Osteoblast (primary cell): Measurements from ENCODE around the gene KIF25. TPM values are rescaled to one million over a fixed set of nuclear protein-coding genes. Genes with fewer than 3 reads are reported as not detected.

ENCODE experiments used
- DNase-seq: peaks from one replicate; pipeline ENCODE4 v3.0.0; 2011; ENCODE audit warnings: low spot score, mixed read lengths; ENCODE audit not compliant: insufficient read length; ENCODE audit errors: missing footprints
- H2AFZ ChIP-seq: 2 replicates; pipeline ENCODE4 v1.6.0; 2011; ENCODE audit warnings: mild to moderate bottlenecking, low read length
- H3K27ac ChIP-seq: 2 replicates; pipeline ENCODE4 v1.5.1; 2011; ENCODE audit warnings: mild to moderate bottlenecking, low read depth, low read length, moderate library complexity
- H3K27me3 ChIP-seq: 2 replicates; pipeline ENCODE4 v1.6.0; 2012; ENCODE audit warnings: mild to moderate bottlenecking, control low read depth, inconsistent platforms, low read length, moderate library complexity; ENCODE audit not compliant: insufficient read depth
- H3K36me3 ChIP-seq: 2 replicates; pipeline ENCODE4 v1.5.1; 2011; ENCODE audit warnings: mild to moderate bottlenecking, low read length, control low read depth, moderate library complexity; ENCODE audit not compliant: insufficient read depth
- H3K4me1 ChIP-seq: 2 replicates; pipeline ENCODE4 v1.5.1; 2011; ENCODE audit warnings: mild to moderate bottlenecking, low read length, control low read depth, moderate library complexity; ENCODE audit not compliant: insufficient read depth
- H3K4me2 ChIP-seq: 2 replicates; pipeline ENCODE4 v1.6.0; 2011; ENCODE audit warnings: mild to moderate bottlenecking, low read length; ENCODE audit not compliant: insufficient read depth
- H3K4me3 ChIP-seq: fragments of 200-600 bp; sonication (generic); 3 replicates; pipeline ENCODE4 v1.5.1; 2012; ENCODE audit warnings: mild to moderate bottlenecking, low read length, inconsistent platforms; ENCODE audit not compliant: insufficient read depth
- H3K79me2 ChIP-seq: 2 replicates; pipeline ENCODE4 v1.6.0; 2012; ENCODE audit warnings: mild to moderate bottlenecking, low read length, control low read depth, inconsistent platforms; ENCODE audit not compliant: insufficient read depth
- H3K9me3 ChIP-seq: 2 replicates; pipeline ENCODE4 v1.5.1; 2011; ENCODE audit warnings: low read depth, low read length, control low read depth
- H4K20me1 ChIP-seq: 2 replicates; pipeline ENCODE4 v1.6.0; 2012; ENCODE audit warnings: mild to moderate bottlenecking, low read length, control low read depth; ENCODE audit not compliant: insufficient read depth
- CTCF ChIP-seq: IDR thresholded peaks from 2 replicates; pipeline ENCODE4 v1.5.1; 2011; ENCODE audit warnings: mild to moderate bottlenecking, low read depth, low read length, moderate library complexity; ENCODE audit errors: extremely low read depth
- total RNA-seq: library from RNA; depleted of rRNA; stranded (reverse); fragments of >200 nt; gene quantifications from 2 replicates; pipeline ENCODE4 v1.2.3, GENCODE V29; 2012

The KIF25 gene
- total RNA-seq, 1 donor = not detected

GRCh38 chr6:167995731-167996151, 1.7 kb upstream of the KIF25 start:
- H3K36me3 ChIP-seq = no peaks in the 10 kb centered on the region
- H3K4me1 ChIP-seq = no peaks in the 10 kb centered on the region
- H3K79me2 ChIP-seq = no peaks in the 10 kb centered on the region
- H3K27me3 ChIP-seq = no peaks in the 10 kb centered on the region
- H2AFZ ChIP-seq = no peak overlapping the region
- DNase-seq = no peak
- TF ChIP-seq CTCF = no peak
- H3K27ac ChIP-seq = no peak overlapping the region
- no peak overlapping the region for H3K4me3 ChIP-seq
- no peak overlapping the region for H3K4me2 ChIP-seq
- no peaks in the 10 kb centered on the region for H4K20me1 ChIP-seq
- H3K9me3 ChIP-seq = no peaks in the 10 kb centered on the region

- no peaks in the 10 kb centered on the region for H4K20me1 ChIP-seq
- H3K9me3 ChIP-seq = no peaks in the 10 kb centered on the region
- no peaks in the 10 kb centered on the region for H3K79me2 ChIP-seq
- no peak for DNase-seq
- no peaks in the 10 kb centered on the region for H3K27me3 ChIP-seq
- TF ChIP-seq CTCF = no peak
- no peak overlapping the region for H3K27ac ChIP-seq
- no peak overlapping the region for H2AFZ ChIP-seq
- H3K4me2 ChIP-seq = no peak overlapping the region
- no peaks in the 10 kb centered on the region for H3K4me1 ChIP-seq
- H3K4me3 ChIP-seq = no peak overlapping the region
- H3K36me3 ChIP-seq = no peaks in the 10 kb centered on the region
Measured at GRCh38 chr6:167996424-167997199, 859 bp upstream of the KIF25 start.

GRCh38 chr6:167998215-167998614, 744 bp downstream of the KIF25 start:
- H3K4me1 ChIP-seq = no peaks in the 10 kb centered on the region
- no peaks in the 10 kb centered on the region for H3K27me3 ChIP-seq
- no peak overlapping the region for H3K4me3 ChIP-seq
- no peaks in the 10 kb centered on the region for H3K79me2 ChIP-seq
- H4K20me1 ChIP-seq = no peaks in the 10 kb centered on the region
- DNase-seq = no peak
- H3K9me3 ChIP-seq = no peaks in the 10 kb centered on the region
- H2AFZ ChIP-seq = no peak overlapping the region
- no peak for TF ChIP-seq CTCF
- no peaks in the 10 kb centered on the region for H3K36me3 ChIP-seq
- H3K27ac ChIP-seq = no peak overlapping the region
- no peak overlapping the region for H3K4me2 ChIP-seq

GRCh38 chr6:168000198-168001028, 2.9 kb downstream of the KIF25 start:
- Histone ChIP-seq H3K79me2 (no peaks in the 10 kb centered on the region), H3K4me3 (no peak overlapping the region), H3K4me1 (no peaks in the 10 kb centered on the region), H4K20me1 (no peaks in the 10 kb centered on the region), H2AFZ (no peak overlapping the region), H3K9me3 (no peaks in the 10 kb centered on the region), H3K36me3 (no peaks in the 10 kb centered on the region), H3K27ac (no peak overlapping the region), H3K4me2 (no peak overlapping the region), H3K27me3 (peaks cover 15% of the 10 kb centered on the region)
- TF ChIP-seq CTCF = no peak
- DNase-seq = no peak
